ENCODE data around the gene MAZ.

The MAZ gene

DNA sequence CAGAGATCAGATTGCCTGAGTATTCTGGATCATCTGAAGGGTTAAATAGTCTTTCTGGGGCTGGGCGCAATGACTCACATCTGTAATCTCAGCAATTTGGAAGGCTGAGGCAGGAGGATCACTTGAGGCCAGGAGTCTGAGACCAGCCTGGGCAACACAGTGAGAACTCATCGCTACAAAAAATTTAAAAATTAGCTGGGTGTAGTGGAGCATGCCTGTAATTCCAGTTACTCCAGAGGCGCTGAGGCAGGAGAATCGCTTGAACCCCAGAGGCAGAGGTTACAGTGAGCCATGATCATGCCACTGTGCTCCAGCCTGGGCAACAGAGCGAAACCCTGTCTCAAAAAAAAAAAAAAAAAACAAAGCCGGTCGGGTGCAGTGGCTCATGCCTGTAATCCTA is 29.6 kb downstream of the MAZ start:
- DNase-seq: no peak
- no peak for TF ChIP-seq GATA1 (IDR thresholded peaks at IDR 0.05; ENCODE audit: low read depth, low read length)
- no peak for TF ChIP-seq POLR2A (IDR thresholded peaks at IDR 0.05; ENCODE audit: low read length)

DNA sequence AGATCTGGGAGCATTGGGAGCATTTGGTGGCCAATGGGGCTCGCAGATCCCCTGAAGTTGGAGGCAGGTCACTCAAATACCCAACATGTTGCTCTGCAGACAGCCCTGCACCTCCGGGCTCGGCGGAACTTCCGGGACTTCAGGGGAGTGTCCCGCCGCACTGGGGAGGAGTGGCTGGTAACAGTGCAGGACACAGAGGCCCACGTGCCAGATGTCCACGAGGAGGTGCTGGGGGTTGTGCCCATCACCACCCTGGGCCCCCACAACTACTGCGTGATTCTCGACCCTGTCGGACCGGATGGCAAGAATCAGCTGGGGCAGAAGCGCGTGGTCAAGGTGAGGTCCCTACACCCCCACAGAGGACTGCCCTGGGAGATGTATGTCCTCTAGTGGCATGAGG is 30.3 kb downstream of the MAZ start:
- no peak for TF ChIP-seq GATA1 (IDR thresholded peaks at IDR 0.05; ENCODE audit: low read depth, low read length)
- no peak for DNase-seq

DNA sequence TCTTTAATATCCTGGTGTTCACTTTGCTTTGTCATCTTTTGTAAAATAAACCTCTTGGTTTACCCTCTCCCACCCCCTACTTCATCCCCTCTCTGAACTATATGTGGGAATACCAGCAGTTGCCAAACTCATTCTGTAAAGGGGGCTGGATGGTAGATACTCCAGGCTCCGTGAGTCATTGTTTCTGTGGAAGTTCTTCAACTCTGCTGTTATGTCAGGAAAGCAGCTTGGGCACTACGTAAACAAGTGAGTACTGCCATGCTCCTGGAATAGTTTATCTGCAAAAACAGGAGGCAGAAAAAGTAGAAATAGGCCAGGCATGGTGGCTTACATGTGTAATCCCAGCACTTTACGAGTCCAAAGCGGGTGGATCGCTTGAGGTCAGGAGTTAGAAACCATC is 31.5 kb downstream of the MAZ start:
- DNase-seq: no peak
- TF ChIP-seq GATA1 (IDR thresholded peaks at IDR 0.05; ENCODE audit: low read depth, low read length): no peak
- TF ChIP-seq POLR2A (IDR thresholded peaks at IDR 0.05; ENCODE audit: low read length): no peak

DNA sequence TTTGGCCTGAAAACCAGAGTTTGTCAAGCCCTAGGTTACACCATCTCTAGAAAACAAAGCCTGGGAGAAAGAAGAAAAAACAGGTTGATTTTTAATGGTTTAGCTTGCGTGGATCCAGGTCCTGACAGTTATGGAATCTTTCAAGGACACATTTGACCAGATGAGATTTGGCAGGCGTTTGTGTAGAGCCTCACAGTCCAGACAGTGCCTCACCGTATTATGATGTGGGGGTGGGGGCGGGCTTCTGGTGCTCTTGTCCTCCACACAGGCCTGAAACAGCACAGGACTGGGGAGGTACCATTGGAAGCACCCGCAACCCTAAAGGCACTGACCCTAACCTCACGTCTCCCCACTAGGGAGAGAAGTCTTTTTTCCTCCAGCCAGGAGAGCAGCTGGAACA is 33.5 kb downstream of the MAZ start:
- no peak for DNase-seq
- TF ChIP-seq POLR2A (IDR thresholded peaks at IDR 0.05; ENCODE audit: low read length) (no peak), GATA1 (IDR thresholded peaks at IDR 0.05; ENCODE audit: low read depth, low read length) (no peak)

DNA sequence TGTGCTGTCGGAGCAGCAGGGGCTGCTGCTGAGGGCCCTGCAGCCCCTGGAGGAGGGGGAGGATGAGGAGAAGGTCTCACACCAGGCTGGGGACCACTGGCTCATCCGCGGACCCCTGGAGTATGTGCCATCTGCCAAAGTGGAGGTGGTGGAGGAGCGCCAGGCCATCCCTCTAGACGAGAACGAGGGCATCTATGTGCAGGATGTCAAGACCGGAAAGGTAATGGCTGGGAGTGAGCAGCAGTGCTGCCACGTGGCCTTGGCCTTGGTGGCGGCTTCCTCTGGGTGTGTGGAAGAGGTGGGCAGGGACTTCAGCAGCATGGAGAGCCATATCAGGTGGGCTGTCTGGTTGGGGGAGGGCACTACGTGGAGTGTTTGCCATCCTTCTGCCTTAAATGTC is 33.9 kb downstream of the MAZ start:
- TF ChIP-seq POLR2A (IDR thresholded peaks at IDR 0.05; ENCODE audit: low read length) (no peak), GATA1 (IDR thresholded peaks at IDR 0.05; ENCODE audit: low read depth, low read length) (no peak)
- no peak for DNase-seq

DNA sequence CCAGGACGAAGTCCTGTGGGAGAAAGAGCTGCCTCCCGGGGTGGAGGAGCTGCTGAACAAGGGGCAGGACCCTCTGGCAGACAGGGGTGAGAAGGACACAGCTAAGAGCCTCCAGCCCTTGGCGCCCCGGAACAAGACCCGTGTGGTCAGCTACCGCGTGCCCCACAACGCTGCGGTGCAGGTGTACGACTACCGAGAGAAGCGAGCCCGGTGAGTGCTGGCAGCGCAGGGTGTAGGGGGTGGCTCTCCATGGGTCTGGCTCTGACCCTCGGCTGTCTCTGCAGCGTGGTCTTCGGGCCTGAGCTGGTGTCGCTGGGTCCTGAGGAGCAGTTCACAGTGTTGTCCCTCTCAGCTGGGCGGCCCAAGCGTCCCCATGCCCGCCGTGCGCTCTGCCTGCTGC is 35.3 kb downstream of the MAZ start:
- DNase-seq: no peak
- no peak for TF ChIP-seq POLR2A (IDR thresholded peaks at IDR 0.05; ENCODE audit: low read length)

DNA sequence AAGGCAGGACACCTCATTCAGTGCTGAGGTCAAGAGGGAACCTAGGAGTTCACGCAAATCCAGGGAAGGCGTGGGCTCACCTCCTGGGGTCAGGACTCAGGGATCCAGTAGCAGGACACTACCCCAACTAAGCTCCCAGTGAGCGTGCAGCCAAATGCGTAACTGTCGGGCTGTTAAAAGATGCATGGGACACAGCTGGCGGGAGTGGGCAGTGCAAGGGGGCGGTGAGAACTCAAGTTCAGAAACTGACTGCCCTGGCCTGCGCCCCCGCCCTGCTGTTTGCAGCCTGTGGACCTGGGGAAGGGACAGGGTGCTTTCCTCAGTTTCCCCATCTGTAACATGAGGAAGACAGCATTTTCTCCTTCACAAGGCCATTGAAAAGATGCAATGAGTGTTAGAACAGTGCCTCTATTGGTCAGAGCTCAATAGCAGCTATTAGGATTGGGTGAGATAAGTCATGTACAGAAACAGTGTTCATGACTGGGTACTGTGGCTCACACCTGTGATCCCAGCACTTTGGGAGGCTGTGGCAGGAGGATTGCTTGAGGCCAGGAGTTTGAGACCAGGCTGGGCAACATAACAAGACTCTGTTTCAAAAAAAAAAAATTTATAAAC is 36.5 kb downstream of the MAZ start:
- no peak for DNase-seq
- TF ChIP-seq POLR2A (IDR thresholded peaks at IDR 0.05; ENCODE audit: low read length): no peak
- TF ChIP-seq GATA1 (IDR thresholded peaks at IDR 0.05; ENCODE audit: low read depth, low read length): no peak

DNA sequence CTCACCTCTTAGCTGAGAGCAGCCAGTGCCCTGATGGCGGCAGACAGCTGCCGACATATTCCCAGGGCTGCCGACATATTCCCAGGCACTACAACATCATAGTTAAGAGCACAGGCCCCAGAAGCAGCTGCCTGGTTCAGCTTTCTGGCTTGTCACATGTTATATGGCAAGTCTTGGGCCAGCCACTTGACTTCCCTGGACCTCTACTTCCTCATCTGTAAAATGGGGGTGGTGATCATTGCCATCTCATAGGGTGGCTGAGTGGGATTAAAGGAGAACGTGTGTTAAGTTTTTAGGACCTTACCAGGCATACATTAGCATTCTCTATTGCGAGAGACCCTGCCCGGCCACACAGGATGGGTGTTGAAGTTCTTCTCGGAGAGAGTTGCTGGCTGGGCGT is 37.6 kb downstream of the MAZ start:
- DNase-seq: no peak
- no peak for TF ChIP-seq POLR2A (IDR thresholded peaks at IDR 0.05; ENCODE audit: low read length)
- TF ChIP-seq GATA1 (IDR thresholded peaks at IDR 0.05; ENCODE audit: low read depth, low read length): no peak

DNA sequence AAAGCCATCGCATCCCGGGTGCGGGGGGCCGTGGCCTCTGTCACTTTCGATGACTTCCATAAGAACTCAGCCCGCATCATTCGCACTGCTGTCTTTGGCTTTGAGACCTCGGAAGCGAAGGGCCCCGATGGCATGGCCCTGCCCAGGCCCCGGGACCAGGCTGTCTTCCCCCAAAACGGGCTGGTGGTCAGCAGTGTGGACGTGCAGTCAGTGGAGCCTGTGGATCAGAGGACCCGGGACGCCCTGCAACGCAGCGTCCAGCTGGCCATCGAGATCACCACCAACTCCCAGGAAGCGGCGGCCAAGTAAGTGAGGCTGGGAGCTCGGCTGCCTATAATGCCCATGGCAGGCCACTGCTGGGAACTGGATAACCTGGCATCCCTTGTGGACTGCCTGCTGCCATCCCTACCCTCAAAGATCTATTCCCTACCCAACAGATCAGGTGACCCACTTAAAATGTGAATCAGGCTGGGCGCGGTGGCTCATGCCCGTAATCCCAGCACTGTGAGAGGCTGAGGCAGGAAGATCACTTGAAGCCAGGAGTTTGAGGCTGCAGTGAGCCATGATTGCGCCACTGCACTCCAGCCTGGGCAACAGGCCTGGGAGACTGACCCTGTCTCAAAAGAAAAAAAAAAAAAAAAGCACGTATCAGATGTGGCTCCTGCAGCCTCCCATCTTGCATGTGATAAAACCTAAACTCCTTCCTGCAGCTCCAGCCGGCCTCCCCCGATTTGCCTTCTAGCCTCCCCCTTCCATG is 38.4 kb downstream of the MAZ start:
- TF ChIP-seq POLR2A (IDR thresholded peaks at IDR 0.05; ENCODE audit: low read length) (no peak), GATA1 (IDR thresholded peaks at IDR 0.05; ENCODE audit: low read depth, low read length) (no peak)
- DNase-seq: no peak

DNA sequence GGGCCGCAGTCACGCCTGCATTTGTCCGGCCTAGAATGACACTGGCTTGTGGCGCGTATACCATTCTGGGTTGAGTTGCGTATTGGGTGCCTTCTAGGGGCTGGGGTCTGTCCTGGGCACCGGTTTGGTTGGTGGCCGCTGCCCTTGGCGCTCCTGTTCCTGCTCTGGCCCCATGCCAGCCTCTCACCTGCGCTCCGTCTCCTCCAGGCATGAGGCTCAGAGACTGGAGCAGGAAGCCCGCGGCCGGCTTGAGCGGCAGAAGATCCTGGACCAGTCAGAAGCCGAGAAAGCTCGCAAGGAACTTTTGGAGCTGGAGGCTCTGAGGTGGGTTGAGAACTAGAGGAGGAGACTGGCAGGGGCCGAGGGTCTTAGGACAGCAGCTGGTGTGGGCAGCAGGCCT is 39.3 kb downstream of the MAZ start:
- DNase-seq: no peak
- no peak for TF ChIP-seq POLR2A (IDR thresholded peaks at IDR 0.05; ENCODE audit: low read length)
- TF ChIP-seq GATA1 (IDR thresholded peaks at IDR 0.05; ENCODE audit: low read depth, low read length): no peak

DNA sequence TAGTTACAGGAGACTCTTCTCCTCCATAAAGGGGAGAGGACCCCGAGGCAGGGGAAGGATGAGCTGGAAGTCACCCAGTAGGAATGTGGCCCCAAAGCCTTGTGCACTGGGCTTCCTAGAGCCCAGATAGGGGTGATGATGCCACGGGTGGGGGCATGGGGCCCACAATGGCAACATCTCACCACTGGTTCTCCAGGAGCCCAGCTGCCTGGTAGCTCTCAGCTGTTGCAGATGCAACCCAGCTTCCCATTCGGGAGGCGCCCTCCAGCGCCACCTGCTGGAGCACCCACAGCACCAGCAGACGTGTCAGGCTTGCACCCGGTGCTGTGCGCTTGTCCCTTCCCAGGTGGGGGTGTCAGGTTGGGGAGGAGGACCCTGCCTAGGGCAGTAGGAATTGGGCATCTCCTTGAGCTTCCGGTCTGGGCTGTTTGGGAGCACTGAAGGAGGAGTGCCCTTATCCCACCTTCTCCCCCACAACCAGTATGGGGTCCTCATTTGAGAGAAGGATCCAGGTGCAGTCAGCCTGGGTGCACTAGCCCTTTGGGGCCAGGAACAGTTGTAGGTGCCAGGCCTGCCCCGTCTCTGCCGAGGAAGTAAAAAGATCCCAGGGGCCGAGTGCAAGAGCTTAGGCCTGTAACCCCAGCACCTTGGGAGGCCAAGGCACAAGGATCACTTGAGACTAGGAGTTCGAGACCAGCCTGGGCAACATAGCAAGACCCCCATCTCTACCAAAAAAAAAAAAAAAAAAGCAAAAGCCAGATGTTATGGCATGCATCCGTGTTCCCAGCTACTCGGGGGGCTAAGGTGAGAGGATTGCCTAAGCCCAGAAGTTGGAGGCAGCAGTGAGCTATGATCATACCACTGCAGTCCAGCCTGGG is 42.3 kb downstream of the MAZ start:
- DNase-seq: peak; percentile 71 to 83
- TF ChIP-seq POLR2A (IDR thresholded peaks at IDR 0.05; ENCODE audit: low read length) (no peak), GATA1 (IDR thresholded peaks at IDR 0.05; ENCODE audit: low read depth, low read length) (no peak)

DNA sequence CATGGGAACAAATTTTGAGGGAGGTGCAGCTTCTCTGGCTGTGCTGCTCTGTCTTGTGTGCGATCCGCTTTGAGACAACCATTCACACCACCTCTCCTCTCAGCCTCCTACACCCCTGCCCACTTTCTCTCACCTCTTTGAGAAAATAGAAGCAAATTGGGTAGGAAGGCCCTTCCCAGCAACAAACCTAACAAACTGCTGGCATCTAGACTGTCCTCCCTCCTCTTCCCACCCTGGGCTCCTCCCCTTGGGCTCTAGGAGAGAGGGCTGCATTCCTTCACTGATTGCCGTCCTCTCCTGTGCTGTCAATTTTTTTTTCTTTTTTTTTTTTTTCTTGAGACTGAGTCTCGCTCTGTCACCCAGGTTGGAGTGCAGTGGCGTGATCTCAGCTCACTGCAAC is 43.2 kb downstream of the MAZ start:
- TF ChIP-seq GATA1 (IDR thresholded peaks at IDR 0.05; ENCODE audit: low read depth, low read length) (no peak), POLR2A (IDR thresholded peaks at IDR 0.05; ENCODE audit: low read length) (no peak)
- DNase-seq: no peak

DNA sequence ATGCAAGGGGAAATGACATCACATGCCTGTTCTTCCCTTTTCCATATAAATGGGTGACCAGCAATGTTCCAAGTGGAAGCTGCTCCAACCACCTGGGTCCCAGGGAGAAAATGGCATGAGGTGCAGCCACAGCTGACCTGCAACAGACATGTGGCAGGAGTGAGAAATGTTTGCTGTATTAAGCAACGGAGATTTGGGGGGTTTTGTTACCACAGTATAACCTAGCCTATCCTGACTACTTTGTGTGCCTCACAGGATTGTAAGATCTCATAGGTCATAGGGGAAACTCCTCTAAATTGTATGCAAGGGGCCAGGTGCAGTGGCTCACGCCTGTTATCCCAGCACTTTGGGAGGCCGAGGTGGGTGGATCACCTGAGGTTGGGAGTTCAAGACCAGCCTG is 44.7 kb downstream of the MAZ start:
- DNase-seq: no peak
- TF ChIP-seq POLR2A (IDR thresholded peaks at IDR 0.05; ENCODE audit: low read length) (no peak), GATA1 (IDR thresholded peaks at IDR 0.05; ENCODE audit: low read depth, low read length) (no peak)

DNA sequence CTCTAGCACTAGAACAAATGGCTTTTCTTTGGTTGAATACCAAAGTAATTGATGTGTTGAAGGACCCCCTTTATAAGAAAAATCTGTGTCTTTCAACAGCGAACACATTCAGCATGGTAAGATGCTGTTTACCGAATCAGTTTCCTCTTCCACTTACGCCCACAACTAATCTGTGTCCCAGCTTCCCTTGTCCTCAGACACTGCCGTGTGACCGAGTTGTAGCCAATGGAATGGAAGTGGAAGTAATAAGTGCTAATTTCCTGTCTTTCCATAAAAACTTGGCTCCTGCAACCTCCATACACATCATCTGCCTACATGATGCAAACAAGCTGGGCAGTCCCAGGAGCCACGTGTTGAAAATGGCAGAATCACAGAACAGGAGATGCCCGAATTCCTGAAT is 46.3 kb downstream of the MAZ start:
- TF ChIP-seq GATA1 (IDR thresholded peaks at IDR 0.05; ENCODE audit: low read depth, low read length) (no peak), POLR2A (IDR thresholded peaks at IDR 0.05; ENCODE audit: low read length) (no peak)
- no peak for DNase-seq

All from erythroblast (primary cell).